Spleen (tissue), 11 donors: ENCODE measurements around the gene ANKRD29. TPM values are rescaled to one million over a fixed set of nuclear protein-coding genes. Genes with fewer than 3 reads are reported as not detected.

Experiments
- DNase-seq: peaks from one replicate; pipeline ENCODE4 v3.0.0-alpha.2; 2020
- H3K27ac ChIP-seq, 8 donors: fragments of 200-600 bp; sonication (generic) in 7 of 8; 1 replicate in 4 of 8; 2 replicates in 4 of 8; pipeline versions ENCODE4 v1.5.0 to v1.8.0; 2016 to 2021; ENCODE audit warnings: inconsistent platforms in 4 of 8, mild to moderate bottlenecking in 4 of 8, moderate library complexity in 1 of 8
- H3K27me3 ChIP-seq, 7 donors: fragments of 200-600 bp; sonication (generic) in 6 of 7; replicated peaks in 1 of 7; 1 replicate in 4 of 7; 2 replicates in 3 of 7; pipeline versions ENCODE4 v1.5.0 to v1.8.0; 2016 to 2021; ENCODE audit warnings: inconsistent platforms in 3 of 7, mild to moderate bottlenecking in 1 of 7
- H3K36me3 ChIP-seq, 6 donors: fragments of 200-600 bp; sonication (generic) in 5 of 6; 1 replicate in 4 of 6; 2 replicates in 2 of 6; pipeline versions ENCODE4 v1.5.0 to v1.8.0; 2016 to 2021; ENCODE audit warnings: inconsistent platforms in 2 of 6
- H3K4me1 ChIP-seq, 6 donors: fragments of 200-600 bp; sonication (generic) in 5 of 6; 1 replicate in 3 of 6; 2 replicates in 3 of 6; pipeline versions ENCODE4 v1.5.0 to v1.8.0; 2016 to 2021; ENCODE audit warnings: inconsistent platforms in 3 of 6
- H3K4me3 ChIP-seq, 8 donors: fragments of 200-600 bp; sonication (generic) in 7 of 8; 1 replicate in 4 of 8; 2 replicates in 4 of 8; pipeline versions ENCODE4 v1.5.0 to v1.8.0; 2016 to 2021; ENCODE audit warnings: inconsistent platforms in 4 of 8, mild to moderate bottlenecking in 4 of 8, moderate library complexity in 2 of 8
- H3K9me3 ChIP-seq, 8 donors: fragments of 200-600 bp; sonication (generic) in 7 of 8; 1 replicate in 4 of 8; 2 replicates in 4 of 8; pipeline versions ENCODE4 v1.5.0 to v1.8.0; 2016 to 2021; ENCODE audit warnings: inconsistent platforms in 4 of 8
- POLR2A ChIP-seq, 3 donors: fragments of 450-650 bp; IDR thresholded peaks; one replicate each; pipeline ENCODE4 v1.5.1; 2017; ENCODE audit warnings: antibody characterized with exemption in 3 of 3, mild to moderate bottlenecking in 1 of 3
- POLR2AphosphoS5 ChIP-seq, 3 donors: sonication (generic); formaldehyde crosslinking; IDR thresholded peaks; one replicate each; pipeline ENCODE4 v1.5.1; 2017; ENCODE audit warnings: antibody characterized with exemption in 3 of 3
- WGBS, 5 donors: extraction: QIAGEN DNeasy Blood & Tissue Kit in 3 of 5; methylation state at CpG; one replicate each; pipeline versions ENCODE4 v1.1.5 to v1.1.7; 2013 to 2018; 5-methylcytosine and 5-hydroxymethylcytosine counted together
- intact Hi-C: fragments of 100-400 bp; cut with DNase I; formaldehyde crosslinking; loops from one replicate; pipeline ENCODE4 v1.15.0; 2023; ENCODE audit warnings: low total_unique reads
- polyA plus RNA-seq, 3 donors: library from polyadenylated mRNA; stranded (reverse); fragments of 200-250 nt; gene quantifications; one replicate each; pipeline ENCODE4 v1.2.1, GENCODE V29; 2013
- total RNA-seq, 7 donors: library from RNA; depleted of rRNA in 3 of 7; stranded (reverse); fragments of >200 nt in 3 of 7; fragmentation: NEBNext Ultra II Directional in 4 of 7; extraction: Animal tissue kit (Norgen Biotek cat#: 25700) in 4 of 7; gene quantifications; one replicate each; pipeline versions ENCODE4 v1.1.0 to v1.2.1, GENCODE V29; 2016 to 2021
- TF ChIP-seq, protein P1 (sequence below), 11 experiments: fragments of 200-600 bp in 7 of 11; fragments of 450-650 bp in 4 of 11; sonication (generic) in 4 of 11; IDR thresholded peaks in 8 of 11; conservative IDR thresholded peaks in 3 of 11; 1 replicate in 7 of 11; 2 replicates in 4 of 11; pipeline versions ENCODE4 v1.4.0 to v1.8.0; 2016 to 2021; ENCODE audit warnings: antibody characterized with exemption in 11 of 11, inconsistent platforms in 4 of 11, mild to moderate bottlenecking in 1 of 11
- donor health status: healthy with polysubstance abuse.
- donor health status: DM: no; HTN: no; CAD: no; lungs with moderate emphysema.
- donor health status: DM: no; HTN: no; CAD: no.
- donor health status: Bipolar disorder and iron deficiency.
- donor health status: healthy.
- donor health status: DM: no; HTN: no; CAD: no.
- donor health status: DM: yes; HTN: yes; CAD: no.

ANKRD29 gene
- total and polyA plus RNA-seq, 10 donors, result 1.6 to 10.6 (median 3.7) TPM

DNA sequence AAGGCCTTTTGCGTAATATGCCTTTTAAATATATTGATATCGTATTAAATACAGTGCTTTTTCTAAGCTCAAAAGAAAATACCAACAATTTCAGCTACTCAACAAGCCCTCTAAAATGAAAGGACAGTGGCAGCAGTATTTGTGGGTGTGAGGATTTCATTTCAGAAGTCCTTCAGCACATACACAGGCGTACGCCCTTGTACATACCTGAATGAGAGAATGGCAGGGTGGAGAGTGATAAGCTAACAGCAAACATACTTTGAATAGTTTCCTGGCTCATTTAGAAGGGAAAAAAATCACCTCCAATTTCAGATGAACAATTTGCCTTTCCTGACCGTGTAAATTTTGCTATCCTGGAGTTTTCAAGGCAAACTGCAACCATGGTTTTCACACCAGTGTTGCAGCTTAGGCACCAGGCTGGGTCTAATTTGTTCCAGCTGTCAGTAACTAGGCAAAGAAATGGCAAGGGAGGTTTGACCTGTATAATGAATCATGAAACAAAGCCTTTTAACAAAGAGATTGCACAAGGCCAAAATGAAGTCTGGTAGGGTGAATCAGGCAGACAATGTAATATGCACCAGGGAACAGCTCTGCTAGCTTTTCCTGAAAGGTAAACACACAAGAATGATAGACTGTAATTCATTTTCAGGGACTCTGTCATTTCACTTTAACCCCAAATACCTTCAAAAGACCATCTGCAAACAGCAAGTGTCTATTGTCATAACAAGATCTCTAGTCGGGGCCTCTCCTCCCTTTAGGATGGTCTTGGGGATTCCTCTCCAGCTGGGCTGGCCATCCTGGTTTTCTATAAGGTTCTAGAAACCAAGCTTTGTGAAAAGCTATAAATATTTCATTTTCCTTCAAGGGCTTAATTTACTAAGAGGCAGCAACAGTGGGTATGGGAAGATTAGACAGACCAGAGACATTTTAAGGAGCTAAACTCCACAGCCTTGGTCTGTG lies 11.5 kb downstream of the ANKRD29 start:
- Histone ChIP-seq H3K4me3 (no peak overlapping the region), H3K27me3 (no peaks in the 10 kb centered on the region), H3K4me1 (peaks cover 0 to 9% (median 0%) of the 10 kb centered on the region in 6 donors), H3K36me3 (no peaks in the 10 kb centered on the region), H3K27ac (no peak overlapping the region), H3K9me3 (no peaks in the 10 kb centered on the region)
- WGBS, 5 donors, result 76 to 93% (median 92%) methylated on average over 6 of the region's 6 CpGs
- DNase-seq, result no peak
- intact Hi-C loops, result no loop called here
- TF ChIP-seq, protein P1, sequence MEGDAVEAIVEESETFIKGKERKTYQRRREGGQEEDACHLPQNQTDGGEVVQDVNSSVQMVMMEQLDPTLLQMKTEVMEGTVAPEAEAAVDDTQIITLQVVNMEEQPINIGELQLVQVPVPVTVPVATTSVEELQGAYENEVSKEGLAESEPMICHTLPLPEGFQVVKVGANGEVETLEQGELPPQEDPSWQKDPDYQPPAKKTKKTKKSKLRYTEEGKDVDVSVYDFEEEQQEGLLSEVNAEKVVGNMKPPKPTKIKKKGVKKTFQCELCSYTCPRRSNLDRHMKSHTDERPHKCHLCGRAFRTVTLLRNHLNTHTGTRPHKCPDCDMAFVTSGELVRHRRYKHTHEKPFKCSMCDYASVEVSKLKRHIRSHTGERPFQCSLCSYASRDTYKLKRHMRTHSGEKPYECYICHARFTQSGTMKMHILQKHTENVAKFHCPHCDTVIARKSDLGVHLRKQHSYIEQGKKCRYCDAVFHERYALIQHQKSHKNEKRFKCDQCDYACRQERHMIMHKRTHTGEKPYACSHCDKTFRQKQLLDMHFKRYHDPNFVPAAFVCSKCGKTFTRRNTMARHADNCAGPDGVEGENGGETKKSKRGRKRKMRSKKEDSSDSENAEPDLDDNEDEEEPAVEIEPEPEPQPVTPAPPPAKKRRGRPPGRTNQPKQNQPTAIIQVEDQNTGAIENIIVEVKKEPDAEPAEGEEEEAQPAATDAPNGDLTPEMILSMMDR (IDR thresholded peaks at IDR 0.05 in 8 of 11, conservative IDR thresholded peaks at IDR 0.05 in 3 of 11), result no peak
- TF ChIP-seq POLR2AphosphoS5 (IDR thresholded peaks at IDR 0.05), result no peak
- TF ChIP-seq POLR2A (IDR thresholded peaks at IDR 0.05), result no peak

DNA sequence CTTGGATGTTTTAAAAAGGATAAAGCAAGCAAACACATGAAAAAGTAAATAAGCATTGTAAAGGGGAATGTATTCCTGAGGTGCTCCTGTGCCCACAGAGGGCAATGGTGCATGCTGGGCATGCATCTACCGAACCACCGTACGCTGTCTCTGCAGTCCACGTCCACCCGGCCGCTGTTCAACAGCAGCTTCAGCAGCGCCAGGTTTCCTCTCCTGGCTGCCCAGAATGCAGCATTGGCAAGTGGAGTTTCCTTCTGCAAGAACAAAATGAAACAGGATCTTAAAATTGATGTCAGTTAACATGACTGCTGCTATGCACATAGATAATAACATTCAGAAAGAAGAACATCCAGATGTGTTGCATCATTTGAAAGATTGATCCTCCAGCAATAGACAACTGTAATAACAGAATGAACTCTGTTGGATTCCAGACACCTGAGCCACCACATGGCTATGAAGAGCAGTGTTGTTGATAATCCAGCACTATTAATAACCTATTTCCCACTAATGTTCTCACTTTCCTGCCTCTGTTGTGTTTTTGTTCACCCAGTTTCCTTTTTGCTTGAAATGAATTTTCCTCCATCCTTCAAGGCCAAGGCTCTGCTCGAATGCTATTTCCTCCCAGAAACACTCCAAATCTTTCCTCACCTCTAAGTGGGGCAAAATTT lies 13.6 kb downstream of the ANKRD29 start:
- no peak overlapping the region for H3K4me3 ChIP-seq
- H3K27me3 ChIP-seq, result no peaks in the 10 kb centered on the region
- H3K36me3 ChIP-seq, result no peaks in the 10 kb centered on the region
- DNase-seq, result no peak
- H3K4me1 ChIP-seq, result peaks cover 0 to 9% (median 0%) of the 10 kb centered on the region in 6 donors
- intact Hi-C loops, result no loop called here
- TF ChIP-seq POLR2AphosphoS5 (IDR thresholded peaks at IDR 0.05) (no peak), POLR2A (IDR thresholded peaks at IDR 0.05) (no peak)
- TF ChIP-seq, protein P1 (IDR thresholded peaks at IDR 0.05 in 8 of 11, conservative IDR thresholded peaks at IDR 0.05 in 3 of 11), result no peak
- no peak overlapping the region for H3K27ac ChIP-seq
- 33 to 63% (median 43%) methylated on average over 8 of the region's 8 CpGs for WGBS, 5 donors
- no peaks in the 10 kb centered on the region for H3K9me3 ChIP-seq

DNA sequence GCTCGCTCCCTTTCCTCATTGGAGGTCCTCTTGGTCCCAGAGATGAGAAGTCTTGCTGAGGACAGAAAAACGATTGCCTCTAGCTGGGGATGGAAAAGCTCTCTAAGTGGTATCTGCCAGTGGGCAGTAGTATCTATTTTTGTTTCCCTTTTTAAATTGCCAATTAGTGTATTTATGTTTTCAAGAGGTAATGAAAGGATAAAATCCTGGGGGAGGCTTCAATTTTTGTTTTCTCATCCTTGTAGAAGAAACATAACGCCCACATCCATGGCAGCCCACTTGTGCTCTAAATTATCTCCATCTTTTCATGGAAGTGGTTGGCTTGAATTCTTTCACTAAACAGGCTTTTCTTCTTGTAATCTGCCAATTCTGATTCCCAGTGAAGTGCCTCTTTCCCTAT lies 14.3 kb downstream of the ANKRD29 start:
- no peak for DNase-seq
- no peaks in the 10 kb centered on the region for H3K27me3 ChIP-seq
- H3K4me1 ChIP-seq, result peaks cover 0 to 9% (median 0%) of the 10 kb centered on the region in 6 donors
- intact Hi-C loops, result no loop called here
- H3K9me3 ChIP-seq, result no peaks in the 10 kb centered on the region
- no peak overlapping the region for H3K27ac ChIP-seq
- H3K36me3 ChIP-seq, result no peaks in the 10 kb centered on the region
- TF ChIP-seq POLR2A (IDR thresholded peaks at IDR 0.05) (no peak), POLR2AphosphoS5 (IDR thresholded peaks at IDR 0.05) (no peak)
- TF ChIP-seq, protein P1 (IDR thresholded peaks at IDR 0.05 in 8 of 11, conservative IDR thresholded peaks at IDR 0.05 in 3 of 11), result no peak
- no peak overlapping the region for H3K4me3 ChIP-seq
- 76 to 87% (median 82%) methylated on average over 3 of the region's 3 CpGs for WGBS, 5 donors

DNA sequence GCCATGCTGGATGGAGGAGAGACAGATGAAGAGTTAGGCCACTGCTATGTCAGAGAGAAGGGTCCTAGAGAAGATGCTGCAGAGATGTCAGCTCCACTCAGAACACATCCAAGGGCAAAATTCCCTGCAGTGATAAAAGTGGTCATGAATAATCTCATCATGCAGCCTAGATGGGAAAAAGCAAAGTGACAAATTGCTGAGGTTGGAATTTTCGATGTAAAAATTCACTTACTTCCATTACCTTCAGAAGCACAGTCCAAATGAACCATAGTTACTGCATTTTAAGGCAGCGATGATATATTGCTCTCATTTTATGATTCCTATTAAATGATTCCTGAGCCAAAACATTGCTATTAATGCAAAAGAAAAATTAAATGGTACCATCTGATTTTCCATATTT lies 16.4 kb downstream of the ANKRD29 start:
- Histone ChIP-seq H3K27ac (no peak overlapping the region), H3K4me3 (no peak overlapping the region)
- intact Hi-C loops, result no loop called here

More for the DNA sequence above, 16.4 kb downstream of the ANKRD29 start:
- H3K9me3 ChIP-seq, result peaks cover 0 to 12% (median 11%) of the 10 kb centered on the region in 8 donors
- no peak for DNase-seq
- 85 to 92% (median 87%) methylated on average over 2 of the region's 2 CpGs for WGBS, 5 donors
- H3K36me3 ChIP-seq, result no peaks in the 10 kb centered on the region
- peaks cover 0 to under 1% (median 0%) of the 10 kb centered on the region in 7 donors for H3K27me3 ChIP-seq
- peaks cover 0 to 9% (median 0%) of the 10 kb centered on the region in 6 donors for H3K4me1 ChIP-seq
- TF ChIP-seq POLR2AphosphoS5 (IDR thresholded peaks at IDR 0.05), result no peak
